B cell (primary cell): Measurements from ENCODE around the gene STMN3. TPM values are rescaled to one million over a fixed set of nuclear protein-coding genes. Genes with fewer than 3 reads are reported as not detected.

ENCODE experiments used
- ATAC-seq: fragments of 200-7000 bp; cut with Tn5 transposase; one replicate; pipeline ENCODE4 v1.10.0; 2021; ENCODE audit warnings: low read depth, mild to moderate bottlenecking, moderate number of reproducible peaks, moderate library complexity
- CTCF ChIA-PET: fragments of 350-600 bp; sonication (Branson Sonifier 250); formaldehyde crosslinking; loops from one replicate; lab custom pipeline; 2021; ENCODE audit warnings: antibody characterized with exemption, inconsistent platforms; lab: Charles Lee
- POLR2A ChIA-PET: fragments of 350-600 bp; sonication (Branson Sonifier 250); formaldehyde crosslinking; loops from one replicate; lab custom pipeline; 2021; ENCODE audit warnings: antibody characterized with exemption; lab: Charles Lee
- DNase-seq: peaks from one replicate; pipeline ENCODE4 v3.0.0; 2013
- H2AFZ ChIP-seq: 2 replicates; pipeline ENCODE4 v1.6.1; 2012; ENCODE audit warnings: mild to moderate bottlenecking, low read depth, low read length; ENCODE audit not compliant: insufficient read depth, poor library complexity, severe bottlenecking
- H3K27ac ChIP-seq, 2 donors: 1 replicate in 1 of 2; 2 replicates in 1 of 2; pipeline ENCODE4 v1.5.1; 2012 to 2013; ENCODE audit warnings: low read length in 2 of 2, mild to moderate bottlenecking in 2 of 2, moderate library complexity in 1 of 2
- H3K27me3 ChIP-seq, 4 experiments: fragments of 200-600 bp in 1 of 4; sonication (generic) in 1 of 4; replicated peaks in 1 of 4; 1 replicate in 2 of 4; 2 replicates in 2 of 4; pipeline versions ENCODE4 v1.6.1 to v1.7.0; 2013 to 2016; ENCODE audit warnings: low read length in 3 of 4, mild to moderate bottlenecking in 2 of 4, mixed read lengths in 1 of 4, moderate library complexity in 1 of 4; ENCODE audit not compliant: insufficient read depth in 4 of 4, control insufficient read depth in 3 of 4; ENCODE audit errors: control extremely low read depth in 1 of 4
- H3K36me3 ChIP-seq, 2 experiments: replicated peaks in 1 of 2; 1 replicate in 1 of 2; 2 replicates in 1 of 2; pipeline versions ENCODE4 v1.6.1 to v1.7.1; 2013; ENCODE audit warnings: low read length in 1 of 2; ENCODE audit not compliant: insufficient read depth in 2 of 2, control insufficient read depth in 1 of 2; ENCODE audit errors: control extremely low read depth in 1 of 2, extremely low read depth in 1 of 2
- H3K4me1 ChIP-seq, 2 donors: fragments of 200-600 bp in 1 of 2; sonication (generic) in 1 of 2; 1 replicate in 1 of 2; 2 replicates in 1 of 2; pipeline versions ENCODE4 v1.5.1 to v1.6.1; 2013 to 2017; ENCODE audit warnings: low read length in 2 of 2; ENCODE audit not compliant: control insufficient read depth in 2 of 2, insufficient read depth in 2 of 2
- H3K4me2 ChIP-seq: replicated peaks from 2 replicates; pipeline ENCODE3; 2012; ENCODE audit warnings: mild to moderate bottlenecking, low read depth, low read length; ENCODE audit not compliant: poor library complexity, severe bottlenecking
- H3K4me3 ChIP-seq, 5 experiments: fragments of 200-600 bp in 1 of 5; sonication (generic) in 1 of 5; 1 replicate in 3 of 5; 2 replicates in 2 of 5; pipeline versions ENCODE4 v1.5.1 to v1.7.0; 2011 to 2016; ENCODE audit warnings: low read length in 4 of 5, mild to moderate bottlenecking in 4 of 5, low read depth in 2 of 5, control low read depth in 1 of 5, moderate library complexity in 1 of 5; ENCODE audit not compliant: insufficient read depth in 1 of 5; ENCODE audit errors: control extremely low read depth in 1 of 5, extremely low read depth in 1 of 5
- H3K79me2 ChIP-seq: fragments of 200-600 bp; sonication (generic); one replicate; pipeline ENCODE4 v1.6.0; 2016; ENCODE audit warnings: low read length; ENCODE audit not compliant: control insufficient read depth, insufficient read depth
- H3K9ac ChIP-seq: fragments of 200-600 bp; sonication (generic); 2 replicates; pipeline ENCODE4 v1.6.1; 2017; ENCODE audit warnings: mild to moderate bottlenecking, low read length, moderate library complexity
- H3K9me3 ChIP-seq, 3 donors: one replicate each; pipeline versions ENCODE4 v1.6.1 to v1.7.1; 2013; ENCODE audit warnings: low read length in 2 of 3; ENCODE audit not compliant: control insufficient read depth in 2 of 3, insufficient read depth in 1 of 3; ENCODE audit errors: control extremely low read depth in 1 of 3
- H4K20me1 ChIP-seq: 2 replicates; pipeline ENCODE4 v1.6.0; 2012; ENCODE audit warnings: mild to moderate bottlenecking, low read length; ENCODE audit not compliant: insufficient read depth, control insufficient read depth, poor library complexity, severe bottlenecking
- H3K27ac Mint-ChIP-seq: one replicate; pipeline ENCODE4 v1.8.0; 2021; ENCODE audit warnings: mixed read lengths
- H3K27me3 Mint-ChIP-seq: one replicate; pipeline ENCODE4 v1.8.0; 2021; ENCODE audit warnings: mixed read lengths
- H3K4me1 Mint-ChIP-seq: one replicate; pipeline ENCODE4 v1.8.0; 2021; ENCODE audit warnings: mixed read lengths
- H3K4me3 Mint-ChIP-seq: one replicate; pipeline ENCODE4 v1.8.0; 2021; ENCODE audit warnings: mixed read lengths
- H3K9me3 Mint-ChIP-seq: one replicate; pipeline ENCODE4 v1.8.0; 2022; ENCODE audit warnings: mixed read lengths; ENCODE audit not compliant: insufficient read depth
- EZH2 ChIP-seq: IDR thresholded peaks from 2 replicates; pipeline ENCODE4 v1.6.1; 2012; ENCODE audit warnings: borderline replicate concordance, low read depth, mild to moderate bottlenecking, moderate library complexity, low read length; ENCODE audit not compliant: insufficient read depth, poor library complexity, severe bottlenecking
- WGBS: methylation state at CpG from one replicate; pipeline ENCODE4 v1.1.5; 2013; ENCODE audit warnings: missing lambda C conversion rate; ENCODE audit not compliant: insufficient coverage; 5-methylcytosine and 5-hydroxymethylcytosine counted together
- intact Hi-C: fragments of 100-400 bp; cut with micrococcal nuclease; formaldehyde crosslinking; loops from one replicate; pipeline ENCODE4 v1.10.0; 2022
- polyA plus RNA-seq: library from polyadenylated mRNA; depleted of rRNA; stranded (reverse); fragments of >200 nt; gene quantifications from 2 replicates; pipeline ENCODE4 v1.2.3, GENCODE V29; 2012
- total RNA-seq, 2 donors: library from RNA; stranded (reverse); fragments of 120-200 nt in 1 of 2; gene quantifications; 1 replicate in 1 of 2; 2 replicates in 1 of 2; pipeline versions ENCODE4 v1.2.3 to v1.2.4, GENCODE V29; 2013 to 2022
- TF ChIP-seq, protein P1 (sequence below): fragments of 200-600 bp; IDR thresholded peaks from one replicate; pipeline ENCODE4 v1.8.0; 2022; ENCODE audit warnings: antibody characterized with exemption, mild to moderate bottlenecking

STMN3 gene
- total and polyA plus RNA-seq, 2 donors (not counting 1 experiment from before 2014, with no cell fraction given) = 35.0 to 59.4 TPM

DNA sequence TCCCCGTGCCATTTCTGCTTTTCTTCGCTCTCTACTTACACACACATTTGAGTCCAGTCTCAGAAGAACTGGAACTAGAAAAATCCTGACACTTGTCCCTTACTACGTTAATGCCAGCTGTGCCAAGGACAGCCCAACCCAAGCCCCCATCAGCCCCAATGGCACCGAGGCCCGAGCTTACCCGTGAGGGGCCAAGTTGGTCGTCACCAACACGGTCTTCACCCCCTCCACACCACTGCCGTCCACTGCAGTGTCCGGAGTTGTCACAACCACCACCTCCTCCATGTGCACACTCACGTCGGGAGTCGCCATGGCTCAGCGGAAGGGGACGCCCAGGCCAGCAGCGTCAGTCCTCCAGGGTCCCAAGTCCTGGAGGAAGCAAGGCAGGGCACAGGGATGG lies 34.1 kb downstream of the STMN3 start:
- ChIA-PET POLR2A (interaction anchor here (1.1 to 1.3 kb wide), 2 partner anchors 9 to 23 kb away, joined by 5 to 6 read pairs; no protein-coding TSS in a partner anchor), CTCF (no interaction called here)
- Mint-ChIP-seq H3K9me3 (no peaks in the 10 kb centered on the region), H3K27ac (no peak overlapping the region), H3K27me3 (no peaks in the 10 kb centered on the region), H3K4me3 (no peak overlapping the region), H3K4me1 (peaks cover 11% of the 10 kb centered on the region)
- intact Hi-C loops = no loop called here
- Histone ChIP-seq H3K79me2 (peaks cover 87% of the 10 kb centered on the region), H2AFZ (no peak overlapping the region), H3K27me3 (no peaks in the 10 kb centered on the region), H3K4me3 (no peak overlapping the region), H4K20me1 (peaks cover 28% of the 10 kb centered on the region), H3K4me2 (no peak overlapping the region), H3K4me1 (peaks cover 0 to 6% of the 10 kb centered on the region in 2 donors), H3K36me3 (peaks cover 0 to 33% of the 10 kb centered on the region in 2 experiments), H3K9ac (no peak overlapping the region), H3K9me3 (peaks cover 0 to 3% (median 0%) of the 10 kb centered on the region in 3 donors), H3K27ac (no peak overlapping the region)
- no peak for TF ChIP-seq EZH2
- TF ChIP-seq, protein P1, sequence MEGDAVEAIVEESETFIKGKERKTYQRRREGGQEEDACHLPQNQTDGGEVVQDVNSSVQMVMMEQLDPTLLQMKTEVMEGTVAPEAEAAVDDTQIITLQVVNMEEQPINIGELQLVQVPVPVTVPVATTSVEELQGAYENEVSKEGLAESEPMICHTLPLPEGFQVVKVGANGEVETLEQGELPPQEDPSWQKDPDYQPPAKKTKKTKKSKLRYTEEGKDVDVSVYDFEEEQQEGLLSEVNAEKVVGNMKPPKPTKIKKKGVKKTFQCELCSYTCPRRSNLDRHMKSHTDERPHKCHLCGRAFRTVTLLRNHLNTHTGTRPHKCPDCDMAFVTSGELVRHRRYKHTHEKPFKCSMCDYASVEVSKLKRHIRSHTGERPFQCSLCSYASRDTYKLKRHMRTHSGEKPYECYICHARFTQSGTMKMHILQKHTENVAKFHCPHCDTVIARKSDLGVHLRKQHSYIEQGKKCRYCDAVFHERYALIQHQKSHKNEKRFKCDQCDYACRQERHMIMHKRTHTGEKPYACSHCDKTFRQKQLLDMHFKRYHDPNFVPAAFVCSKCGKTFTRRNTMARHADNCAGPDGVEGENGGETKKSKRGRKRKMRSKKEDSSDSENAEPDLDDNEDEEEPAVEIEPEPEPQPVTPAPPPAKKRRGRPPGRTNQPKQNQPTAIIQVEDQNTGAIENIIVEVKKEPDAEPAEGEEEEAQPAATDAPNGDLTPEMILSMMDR = no peak
- WGBS = 98% methylated on average over 16 of the region's 16 CpGs
- no peak for DNase-seq
- no peak for ATAC-seq

DNA sequence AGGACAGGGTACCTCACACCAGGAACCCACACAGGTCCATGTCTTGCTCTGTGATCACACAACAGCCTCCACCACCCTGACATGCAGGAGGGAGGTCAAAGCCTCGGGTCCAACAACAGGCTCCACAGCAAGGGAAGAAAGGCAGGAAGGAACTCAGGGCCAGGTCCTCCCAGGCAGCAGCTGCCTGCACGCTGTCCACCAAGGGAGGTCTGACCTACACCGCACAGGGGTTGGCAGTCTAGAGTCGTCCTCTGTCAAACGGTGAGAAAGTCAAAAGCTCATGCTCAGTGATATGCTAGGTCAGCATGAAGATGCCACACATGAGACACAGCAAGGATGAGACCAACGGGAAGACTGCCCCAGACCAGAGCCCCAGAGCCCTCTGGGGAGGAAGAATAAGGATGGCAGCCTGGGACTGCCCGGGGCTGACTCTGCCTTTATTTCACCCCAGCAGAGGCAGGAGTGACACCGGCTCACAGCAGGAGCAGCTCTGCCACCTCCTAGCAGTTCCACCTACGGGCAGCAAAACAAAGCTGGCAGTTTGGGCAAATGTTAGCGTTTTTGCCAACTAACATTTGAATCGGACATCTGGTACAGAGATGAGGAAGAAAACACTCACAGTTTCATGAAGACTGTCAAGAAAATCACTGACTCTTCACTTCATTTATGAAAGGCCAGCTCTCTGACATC lies 34.8 kb downstream of the STMN3 start:
- Histone ChIP-seq H3K9me3 (peaks cover 0 to 3% (median 0%) of the 10 kb centered on the region in 3 donors), H3K27ac (no peak overlapping the region), H3K9ac (no peak overlapping the region), H3K79me2 (peaks cover 86% of the 10 kb centered on the region), H4K20me1 (peaks cover 34% of the 10 kb centered on the region), H3K27me3 (no peaks in the 10 kb centered on the region), H2AFZ (no peak overlapping the region), H3K4me1 (peaks cover 0 to 6% of the 10 kb centered on the region in 2 donors), H3K36me3 (peaks cover 0 to 37% of the 10 kb centered on the region in 2 experiments), H3K4me2 (no peak overlapping the region), H3K4me3 (no peak overlapping the region)
- 97% methylated on average over 10 of the region's 11 CpGs for WGBS
- H3K4me3 Mint-ChIP-seq = no peak overlapping the region
- H3K27me3 Mint-ChIP-seq = no peaks in the 10 kb centered on the region
- no peak for DNase-seq
- POLR2A ChIA-PET = interaction anchor here (1.1 to 1.3 kb wide), 2 partner anchors 9 to 23 kb away, joined by 5 to 6 read pairs; no protein-coding TSS in a partner anchor
- ATAC-seq = no peak
- peaks cover 11% of the 10 kb centered on the region for H3K4me1 Mint-ChIP-seq
- intact Hi-C loops = no loop called here
- H3K9me3 Mint-ChIP-seq = no peaks in the 10 kb centered on the region
- no peak for TF ChIP-seq EZH2
- TF ChIP-seq, protein P1 = no peak
- peak overlapping the region; percentile 61 for H3K27ac Mint-ChIP-seq
- CTCF ChIA-PET = interaction anchor here (0.6 kb wide), 2 partner anchors 95 to 502 kb away, joined by 3 read pairs; no protein-coding TSS in a partner anchor
